CD14-positive monocyte (primary cell): ENCODE data around the gene NKX1-2. TPM values are rescaled to one million over a fixed set of nuclear protein-coding genes. Genes with fewer than 3 reads are reported as not detected.
A peak's percentile ranks its signal among the peaks of the same experiment; 100 is the strongest.

Experiments
- DNase-seq, 3 donors: peaks; one replicate each; pipeline ENCODE4 v3.0.0-alpha.2; 2011 to 2022
- H2AFZ ChIP-seq: 2 replicates; pipeline ENCODE4 v1.6.0; 2012; ENCODE audit warnings: mild to moderate bottlenecking, low read depth, low read length, inconsistent platforms; ENCODE audit not compliant: insufficient read depth, poor library complexity, severe bottlenecking
- H3K27ac ChIP-seq, 2 donors: 1 replicate in 1 of 2; 2 replicates in 1 of 2; pipeline ENCODE4 v1.5.1; 2012 to 2013; ENCODE audit warnings: low read length in 2 of 2, control low read depth in 1 of 2, inconsistent platforms in 1 of 2, low read depth in 1 of 2, mild to moderate bottlenecking in 1 of 2
- H3K27me3 ChIP-seq, 2 donors: one replicate each; pipeline versions ENCODE4 v1.6.0 to v1.6.1; 2011 to 2013; ENCODE audit warnings: low read length in 2 of 2; ENCODE audit not compliant: control insufficient read depth in 2 of 2, insufficient read depth in 2 of 2
- H3K36me3 ChIP-seq, 2 donors: replicated peaks in 1 of 2; 1 replicate in 1 of 2; 2 replicates in 1 of 2; pipeline versions ENCODE4 v1.5.1 to v1.6.1; 2012 to 2013; ENCODE audit warnings: low read length in 2 of 2, control low read depth in 1 of 2, inconsistent platforms in 1 of 2, mild to moderate bottlenecking in 1 of 2; ENCODE audit not compliant: insufficient read depth in 2 of 2, control insufficient read depth in 1 of 2
- H3K4me1 ChIP-seq, 2 donors: 1 replicate in 1 of 2; 2 replicates in 1 of 2; pipeline versions ENCODE4 v1.5.1 to v1.6.1; 2012 to 2013; ENCODE audit warnings: low read length in 2 of 2, control low read depth in 1 of 2, inconsistent platforms in 1 of 2, mild to moderate bottlenecking in 1 of 2, moderate library complexity in 1 of 2; ENCODE audit not compliant: insufficient read depth in 2 of 2, control insufficient read depth in 1 of 2
- H3K4me2 ChIP-seq: replicated peaks from 2 replicates; pipeline ENCODE3; 2012; ENCODE audit warnings: low read length, moderate library complexity, mild to moderate bottlenecking; ENCODE audit not compliant: poor library complexity, severe bottlenecking; ENCODE audit errors: extremely low read depth
- H3K4me3 ChIP-seq, 3 experiments: fragments of 200-600 bp in 1 of 3; sonication (generic) in 1 of 3; replicated peaks in 1 of 3; 1 replicate in 2 of 3; 2 replicates in 1 of 3; pipeline ENCODE4 v1.5.1; 2011 to 2013; ENCODE audit warnings: low read length in 3 of 3, mild to moderate bottlenecking in 3 of 3, control low read depth in 2 of 3, low read depth in 2 of 3, inconsistent platforms in 1 of 3, moderate library complexity in 1 of 3
- H3K79me2 ChIP-seq: 2 replicates; pipeline ENCODE4 v1.6.0; 2012; ENCODE audit warnings: mild to moderate bottlenecking, control low read depth, inconsistent platforms, low read length, moderate library complexity; ENCODE audit not compliant: insufficient read depth
- H3K9ac ChIP-seq: 2 replicates; pipeline ENCODE4 v1.6.0; 2017; ENCODE audit warnings: low read length, mild to moderate bottlenecking; ENCODE audit not compliant: insufficient read depth, poor library complexity, severe bottlenecking
- H3K9me3 ChIP-seq, 2 donors: replicated peaks in 1 of 2; 1 replicate in 1 of 2; 2 replicates in 1 of 2; pipeline versions ENCODE4 v1.5.1 to v1.6.1; 2012 to 2013; ENCODE audit warnings: low read length in 2 of 2, control low read depth in 1 of 2; ENCODE audit not compliant: control insufficient read depth in 1 of 2, insufficient read depth in 1 of 2
- H4K20me1 ChIP-seq: 2 replicates; pipeline ENCODE4 v1.6.0; 2012; ENCODE audit warnings: mild to moderate bottlenecking, low read length, control low read depth, moderate library complexity; ENCODE audit not compliant: insufficient read depth
- H3K27ac Mint-ChIP-seq, 7 donors: one replicate each; pipeline ENCODE4 v1.8.0; 2020; ENCODE audit warnings: mild to moderate bottlenecking in 7 of 7, mixed read lengths in 7 of 7, moderate library complexity in 6 of 7, inconsistent platforms in 2 of 7
- H3K27me3 Mint-ChIP-seq, 3 donors: one replicate each; pipeline ENCODE4 v1.8.0; 2021 to 2022; ENCODE audit warnings: low read depth in 3 of 3, mild to moderate bottlenecking in 3 of 3, mixed read lengths in 3 of 3, moderate library complexity in 3 of 3, inconsistent platforms in 1 of 3
- H3K36me3 Mint-ChIP-seq, 2 donors: one replicate each; pipeline ENCODE4 v1.8.0; 2020; ENCODE audit warnings: mixed read lengths in 2 of 2, inconsistent platforms in 1 of 2, mild to moderate bottlenecking in 1 of 2
- H3K4me1 Mint-ChIP-seq: one replicate; pipeline ENCODE4 v1.8.0; 2020; ENCODE audit warnings: mild to moderate bottlenecking, mixed read lengths
- H3K4me3 Mint-ChIP-seq, 2 donors: one replicate each; pipeline ENCODE4 v1.8.0; 2020; ENCODE audit warnings: mild to moderate bottlenecking in 2 of 2, mixed read lengths in 2 of 2, moderate library complexity in 1 of 2
- H3K9me3 Mint-ChIP-seq, 7 donors: one replicate each; pipeline ENCODE4 v1.8.0; 2020 to 2022; ENCODE audit warnings: mixed read lengths in 7 of 7, mild to moderate bottlenecking in 6 of 7, moderate library complexity in 6 of 7, inconsistent platforms in 2 of 7
- CTCF ChIP-seq: fragments of 200-600 bp; IDR thresholded peaks from one replicate; pipeline ENCODE4 v1.8.0; 2022; ENCODE audit warnings: antibody characterized with exemption, mild to moderate bottlenecking
- WGBS: methylation state at CpG from one replicate; pipeline ENCODE4 v1.1.5; 2013; ENCODE audit warnings: missing lambda C conversion rate; ENCODE audit not compliant: insufficient coverage; 5-methylcytosine and 5-hydroxymethylcytosine counted together
- intact Hi-C, 2 donors: fragments of 100-400 bp; cut with micrococcal nuclease; formaldehyde crosslinking; loops; one replicate each; pipeline versions ENCODE4 v1.15.0 to v1.15.1; 2023
- polyA plus RNA-seq, 3 donors: library from polyadenylated mRNA; depleted of rRNA in 1 of 3; unstranded in 2 of 3; stranded (reverse) in 1 of 3; fragments of 300-500 nt in 2 of 3; fragments of >200 nt in 1 of 3; fragmentation: Illumina TruSeq in 2 of 3; gene quantifications; 1 replicate in 2 of 3; 2 replicates in 1 of 3; pipeline ENCODE4 v1.2.3, GENCODE V29; 2012 to 2021

The NKX1-2 gene
- polyA plus RNA-seq, 3 donors = not detected

- Mint-ChIP-seq H3K27me3 (peaks cover 27 to 38% (median 34%) of the 10 kb centered on the region in 3 donors), H3K36me3 (peaks cover 7 to 11% of the 10 kb centered on the region in 2 donors), H3K4me1 (peaks cover 23% of the 10 kb centered on the region), H3K4me3 (peak overlapping the region; percentile 84 to 91), H3K27ac (peak overlapping the region; percentile 40 to 90 (median 57)), H3K9me3 (peaks cover 0 to 2% (median 0%) of the 10 kb centered on the region in 7 donors)
- H3K4me2 ChIP-seq = peak overlapping the region; percentile 82
- no peaks in the 10 kb centered on the region for H3K9me3 ChIP-seq
- intact Hi-C loops = no loop called here
- peak; percentile 27 to 48 (median 35) for DNase-seq
- H3K27ac ChIP-seq = peak overlapping the region; percentile 6 to 76
- peaks cover 14 to 35% of the 10 kb centered on the region in 2 donors for H3K4me1 ChIP-seq
- H4K20me1 ChIP-seq = peaks cover 30% of the 10 kb centered on the region
- TF ChIP-seq CTCF = no peak
- H2AFZ ChIP-seq = peak overlapping the region; percentile 90
- peaks cover 9 to 29% of the 10 kb centered on the region in 2 donors for H3K27me3 ChIP-seq
- 5% methylated on average over 57 of the region's 64 CpGs for WGBS
- peaks cover 42% of the 10 kb centered on the region for H3K79me2 ChIP-seq
- H3K36me3 ChIP-seq = no peaks in the 10 kb centered on the region
- H3K4me3 ChIP-seq = peak overlapping the region; percentile 59 to 82 (median 60)
- H3K9ac ChIP-seq = peak overlapping the region; percentile 82
These were observed 31.7 kb downstream of the NKX1-2 start for GRCh38 chr10:124417895-124418725.

- peaks cover 52% of the 10 kb centered on the region for H3K79me2 ChIP-seq
- peaks cover 9 to 25% of the 10 kb centered on the region in 2 donors for H3K27me3 ChIP-seq
- Mint-ChIP-seq H3K4me3 (peak overlapping the region in 1 of 2 donors; percentile 2), H3K27me3 (peaks cover 19 to 24% (median 21%) of the 10 kb centered on the region in 3 donors), H3K36me3 (peaks cover 14 to 19% of the 10 kb centered on the region in 2 donors), H3K9me3 (peaks cover 0 to 2% (median 0%) of the 10 kb centered on the region in 7 donors), H3K4me1 (peaks cover 23% of the 10 kb centered on the region), H3K27ac (no peak overlapping the region)
- no peak for DNase-seq
- H3K4me2 ChIP-seq = no peak overlapping the region
- no peak overlapping the region for H3K9ac ChIP-seq
- H4K20me1 ChIP-seq = peaks cover 39% of the 10 kb centered on the region
- H2AFZ ChIP-seq = no peak overlapping the region
- H3K9me3 ChIP-seq = no peaks in the 10 kb centered on the region
- H3K27ac ChIP-seq = no peak overlapping the region
- intact Hi-C loops = no loop called here
- no peak overlapping the region for H3K4me3 ChIP-seq
- WGBS = no CpG with 5 or more reads among the region's 6 CpGs
- H3K4me1 ChIP-seq = peaks cover 14 to 35% of the 10 kb centered on the region in 2 donors
- no peak for TF ChIP-seq CTCF
- H3K36me3 ChIP-seq = peaks cover 0 to 11% of the 10 kb centered on the region in 2 donors
These were observed 33.1 kb downstream of the NKX1-2 start for GRCh38 chr10:124416733-124417132.
